ENCODE results near the gene ZNRF1. TPM values are rescaled to one million over a fixed set of nuclear protein-coding genes. Genes with fewer than 3 reads are reported as not detected.
"Not testable (repeated sequence)": the region's sequence is repeated elsewhere in the genome, so short reads cannot be mapped to it uniquely, and the experiment has no call there.

Gene ZNRF1
- total and polyA plus RNA-seq, 8 donors, result 5.3 to 11.4 (median 7.9) TPM

DNA sequence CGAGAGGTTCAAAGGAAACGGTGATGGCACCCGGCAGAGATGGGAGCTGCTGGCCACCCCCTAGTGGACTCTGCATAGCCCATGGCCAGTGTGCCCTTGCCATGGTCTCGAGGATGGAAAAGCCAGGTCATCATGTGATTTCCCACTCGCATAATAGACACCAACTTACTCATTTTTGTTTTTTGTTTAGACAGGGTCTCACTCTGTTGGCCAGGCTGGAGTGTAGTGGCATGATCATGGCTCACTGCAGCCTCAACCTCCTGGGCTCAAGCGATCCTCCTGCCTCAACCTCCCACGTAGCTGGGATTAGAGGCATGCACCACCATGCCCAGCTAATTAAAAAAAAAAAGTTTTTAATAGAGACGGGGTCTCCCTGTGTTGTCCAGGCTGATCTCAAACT, 90.1 kb downstream of the ZNRF1 start:
- FAIRE-seq (no peak), DNase-seq (no peak), ATAC-seq (no peak)
- no peak overlapping the region for H3K27ac ChIP-seq
- peaks cover 3 to 8% (median 8%) of the 10 kb centered on the region in 3 donors for H3K4me1 ChIP-seq
- WGBS, 2 donors, result 84 to 87% methylated on average over 8 of the region's 8 CpGs
- H3K27me3 ChIP-seq, result no peaks in the 10 kb centered on the region
- H3K4me3 ChIP-seq, result no peak overlapping the region
- TF ChIP-seq CTCF (IDR thresholded peaks at IDR 0.05), result no peak
- intact Hi-C loops (cut with DNase I), result no loop called here
- no peaks in the 10 kb centered on the region for H3K36me3 ChIP-seq
- no peaks in the 10 kb centered on the region for H3K9me3 ChIP-seq

DNA sequence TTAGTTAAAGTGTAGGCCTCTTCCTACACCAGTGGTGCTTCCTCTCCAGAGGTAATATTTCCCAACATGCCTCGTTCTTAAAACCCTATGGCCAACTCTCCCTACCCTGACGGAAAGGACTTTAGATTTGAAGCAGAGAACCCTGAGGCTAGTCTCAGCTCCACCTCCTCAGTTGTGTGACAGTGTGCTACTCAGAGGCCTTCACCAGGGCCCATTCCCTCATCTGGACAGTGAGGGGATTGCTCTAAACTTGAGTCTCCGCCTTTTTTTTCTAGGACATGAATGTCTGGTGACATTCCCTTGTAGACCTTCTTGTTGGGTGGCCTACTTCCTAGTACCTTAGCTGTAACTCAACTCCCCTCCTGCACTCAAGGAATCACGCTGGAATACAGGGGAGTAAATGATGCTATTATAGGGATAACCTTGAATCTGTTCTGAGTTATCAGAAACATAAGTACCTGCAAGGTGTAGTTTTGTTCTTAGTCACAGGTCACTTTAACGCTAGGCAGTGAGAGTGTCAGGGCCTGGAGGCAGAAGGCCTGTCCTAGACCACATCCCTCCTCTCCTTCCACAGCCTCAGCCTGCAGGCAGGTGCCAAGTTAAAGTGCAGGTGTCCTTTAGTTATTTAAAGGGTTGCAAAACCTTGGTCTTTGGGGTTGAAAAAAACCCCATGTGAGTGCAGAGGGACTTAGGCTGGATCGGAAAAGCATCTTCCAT, 90.8 kb downstream of the ZNRF1 start:
- no peak for TF ChIP-seq CTCF (IDR thresholded peaks at IDR 0.05)
- DNase-seq (no peak), FAIRE-seq (no peak), ATAC-seq (no peak)
- H3K9me3 ChIP-seq, result no peaks in the 10 kb centered on the region
- intact Hi-C loops (cut with DNase I), result no loop called here
- no peaks in the 10 kb centered on the region for H3K36me3 ChIP-seq
- no peak overlapping the region for H3K27ac ChIP-seq
- WGBS, 2 donors, result 77 to 79% methylated on average over 6 of the region's 6 CpGs
- H3K27me3 ChIP-seq, result no peaks in the 10 kb centered on the region
- peaks cover 3 to 8% (median 8%) of the 10 kb centered on the region in 3 donors for H3K4me1 ChIP-seq
- H3K4me3 ChIP-seq, result no peak overlapping the region

DNA sequence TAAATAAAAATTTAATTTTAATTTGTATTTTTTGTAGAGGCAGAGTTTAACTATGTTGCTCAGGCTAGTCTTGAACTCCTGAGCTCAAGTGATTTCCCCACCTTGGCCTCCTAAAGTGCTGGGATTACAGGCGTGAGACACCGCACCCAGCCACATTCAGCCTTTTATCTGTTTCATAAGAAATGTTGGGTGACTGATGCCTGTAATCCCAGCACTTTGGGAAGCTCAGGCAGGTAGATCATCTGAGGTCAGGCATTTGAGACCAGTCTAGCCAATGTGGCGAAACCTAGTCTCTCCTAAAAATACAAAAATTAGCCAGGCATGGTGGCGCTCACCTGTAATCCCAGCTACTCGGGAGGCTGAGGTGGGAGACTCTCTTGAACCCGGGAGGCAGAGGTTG, 92.1 kb downstream of the ZNRF1 start:
- H3K27me3 ChIP-seq; ATAC-seq; H3K27ac ChIP-seq; H3K9me3 ChIP-seq; H3K4me3 ChIP-seq; intact Hi-C loops (cut with DNase I); FAIRE-seq; DNase-seq; H3K4me1 ChIP-seq; H3K36me3 ChIP-seq: not testable (repeated sequence)
- 85 to 93% methylated on average over 6 of the region's 6 CpGs for WGBS, 2 donors

GRCh38 chr16:75091619-75092018, 92.8 kb downstream of the ZNRF1 start:
- FAIRE-seq; H3K36me3 ChIP-seq; DNase-seq; H3K27me3 ChIP-seq; H3K27ac ChIP-seq; ATAC-seq; H3K4me3 ChIP-seq; intact Hi-C loops (cut with DNase I); H3K9me3 ChIP-seq: not testable (repeated sequence)
- 72 to 80% methylated on average over 3 of the region's 3 CpGs for WGBS, 2 donors
- H3K4me1 ChIP-seq, result peaks cover 3 to 13% (median 12%) of the 10 kb centered on the region in 3 donors

- ATAC-seq (peak; percentile 25 to 58 (median 42)), FAIRE-seq (no peak), DNase-seq (peak in 3 of 6 donors; percentile 35 to 52 (median 35))
- 12 to 21% methylated on average over 7 of the region's 7 CpGs for WGBS, 2 donors
- intact Hi-C loops (cut with DNase I), result no loop called here
- Histone ChIP-seq H3K36me3 (no peaks in the 10 kb centered on the region), H3K4me1 (peaks cover 0 to 19% (median 18%) of the 10 kb centered on the region in 3 donors), H3K27me3 (no peaks in the 10 kb centered on the region), H3K27ac (no peak overlapping the region), H3K9me3 (no peaks in the 10 kb centered on the region), H3K4me3 (no peak overlapping the region)
- no peak for TF ChIP-seq CTCF (IDR thresholded peaks at IDR 0.05)
Measured at GRCh38 chr16:75092777-75093176, 94.0 kb downstream of the ZNRF1 start.
